MM.1S (cell line): ENCODE measurements around the gene TOM1.

ENCODE experiments used
- CTCF ChIP-seq: fragments of 300-600 bp; sonication (generic); IDR thresholded peaks from 2 replicates; pipeline ENCODE4 v1.5.1; 2016; ENCODE audit warnings: antibody characterized with exemption, low read length, mixed read lengths
- EZH2 ChIP-seq: fragments of 300-600 bp; sonication (generic); optimal IDR thresholded peaks from 2 replicates; pipeline ENCODE3; 2017; ENCODE audit warnings: low read depth, mild to moderate bottlenecking, antibody characterized with exemption, low read length, mixed read lengths
- EZH2phosphoT487 ChIP-seq: fragments of 300-600 bp; sonication (generic); IDR thresholded peaks from 2 replicates; pipeline ENCODE4 v1.6.1; 2018; ENCODE audit warnings: antibody characterized with exemption, low read length

- TF ChIP-seq EZH2 (no peak), CTCF (no peak), EZH2phosphoT487 (no peak)
Observed at GRCh38 chr22:35328472-35328885, 28.8 kb downstream of the TOM1 start.
